T-cell (primary cell): ENCODE measurements around the gene IDS. TPM values are rescaled to one million over a fixed set of nuclear protein-coding genes. Genes with fewer than 3 reads are reported as not detected.
A peak's percentile ranks its signal among the peaks of the same experiment; 100 is the strongest.
"Not testable (repeated sequence)": the region's sequence is repeated elsewhere in the genome, so short reads cannot be mapped to it uniquely, and the experiment has no call there.

Source experiments
- ATAC-seq, 4 experiments: fragments of 200-7000 bp in 3 of 4; fragments of 150-1000 bp in 1 of 4; cut with Tn5 transposase; replicated peaks in 1 of 4; 1 replicate in 3 of 4; 2 replicates in 1 of 4; pipeline ENCODE4 v1.10.0; 2021; ENCODE audit warnings: moderate library complexity in 3 of 4, mild to moderate bottlenecking in 2 of 4, moderate number of reproducible peaks in 1 of 4
- CTCF ChIA-PET, 2 donors: fragments of 300-600 bp; sonication (Branson Sonifier 250); formaldehyde crosslinking; loops; one replicate each; lab custom pipeline; 2022; ENCODE audit warnings: antibody characterized with exemption in 2 of 2; lab: Charles Lee
- POLR2A ChIA-PET, 2 donors: fragments of 300-600 bp; sonication (Branson Sonifier 250); formaldehyde crosslinking; loops; one replicate each; lab custom pipeline; 2022; ENCODE audit warnings: antibody characterized with exemption in 2 of 2; lab: Charles Lee
- DNase-seq, 35 experiments: peaks; one replicate each; pipeline versions ENCODE4 v3.0.0 to v3.0.0-alpha.2; 2013 to 2023
- H3K27ac ChIP-seq: one replicate; pipeline ENCODE4 v1.5.1; 2013; ENCODE audit warnings: low read length
- H3K27me3 ChIP-seq, 2 experiments: replicated peaks in 1 of 2; 1 replicate in 1 of 2; 2 replicates in 1 of 2; pipeline versions ENCODE4 v1.6.1 to v1.7.0; 2013; ENCODE audit warnings: low read length in 1 of 2, mixed read lengths in 1 of 2; ENCODE audit not compliant: control insufficient read depth in 2 of 2, insufficient read depth in 2 of 2; ENCODE audit errors: extremely low read depth in 1 of 2
- H3K36me3 ChIP-seq, 2 donors: 1 replicate in 1 of 2; 2 replicates in 1 of 2; pipeline versions ENCODE4 v1.6.1 to v1.7.0; 2013; ENCODE audit warnings: low read length in 1 of 2; ENCODE audit not compliant: control insufficient read depth in 2 of 2, insufficient read depth in 1 of 2; ENCODE audit errors: extremely low read depth in 1 of 2
- H3K4me1 ChIP-seq, 2 experiments: 1 replicate in 1 of 2; 2 replicates in 1 of 2; pipeline versions ENCODE4 v1.6.1 to v1.7.0; 2013; ENCODE audit warnings: low read length in 2 of 2, mixed read lengths in 1 of 2; ENCODE audit not compliant: insufficient read depth in 2 of 2, control insufficient read depth in 1 of 2; ENCODE audit errors: extremely low read depth in 1 of 2
- H3K4me3 ChIP-seq, 2 donors: 1 replicate in 1 of 2; 2 replicates in 1 of 2; pipeline versions ENCODE4 v1.5.1 to v1.7.0; 2013; ENCODE audit warnings: mild to moderate bottlenecking in 2 of 2, low read length in 1 of 2, moderate library complexity in 1 of 2; ENCODE audit not compliant: control insufficient read depth in 1 of 2; ENCODE audit errors: extremely low read depth in 1 of 2
- H3K9me3 ChIP-seq: 2 replicates; pipeline ENCODE4 v1.7.0; 2013
- H3K27ac Mint-ChIP-seq, 2 donors: one replicate each; pipeline ENCODE4 v1.8.0; 2020 to 2021; ENCODE audit warnings: mild to moderate bottlenecking in 2 of 2, mixed read lengths in 2 of 2
- H3K27me3 Mint-ChIP-seq, 2 donors: one replicate each; pipeline ENCODE4 v1.8.0; 2021 to 2022; ENCODE audit warnings: mixed read lengths in 2 of 2
- H3K36me3 Mint-ChIP-seq: one replicate; pipeline ENCODE4 v1.8.0; 2021; ENCODE audit warnings: mixed read lengths
- H3K4me1 Mint-ChIP-seq, 3 donors: one replicate each; pipeline ENCODE4 v1.8.0; 2020 to 2022; ENCODE audit warnings: mixed read lengths in 3 of 3, mild to moderate bottlenecking in 1 of 3
- H3K4me3 Mint-ChIP-seq, 3 donors: one replicate each; pipeline ENCODE4 v1.8.0; 2020 to 2022; ENCODE audit warnings: mild to moderate bottlenecking in 3 of 3, mixed read lengths in 3 of 3, moderate library complexity in 3 of 3
- H3K9me3 Mint-ChIP-seq, 3 donors: one replicate each; pipeline ENCODE4 v1.8.0; 2020 to 2022; ENCODE audit warnings: mixed read lengths in 3 of 3
- WGBS: methylation state at CpG from one replicate; pipeline ENCODE4 v1.1.5; 2013; ENCODE audit warnings: missing lambda C conversion rate; ENCODE audit not compliant: insufficient coverage; 5-methylcytosine and 5-hydroxymethylcytosine counted together
- total RNA-seq, 35 experiments: library from RNA in 6 of 35; stranded (reverse) in 6 of 35; fragments of 120-200 nt in 1 of 35; gene quantifications; one replicate each; pipeline versions ENCODE4 v1.2.1 to v1.2.4 and lab custom pipeline; 2013 to 2026

The IDS gene
- total RNA-seq, 5 donors from 2014 or later (not counting 1 experiment from before 2014, with no cell fraction given) = 152 to 402 (median 182) TPM

DNA sequence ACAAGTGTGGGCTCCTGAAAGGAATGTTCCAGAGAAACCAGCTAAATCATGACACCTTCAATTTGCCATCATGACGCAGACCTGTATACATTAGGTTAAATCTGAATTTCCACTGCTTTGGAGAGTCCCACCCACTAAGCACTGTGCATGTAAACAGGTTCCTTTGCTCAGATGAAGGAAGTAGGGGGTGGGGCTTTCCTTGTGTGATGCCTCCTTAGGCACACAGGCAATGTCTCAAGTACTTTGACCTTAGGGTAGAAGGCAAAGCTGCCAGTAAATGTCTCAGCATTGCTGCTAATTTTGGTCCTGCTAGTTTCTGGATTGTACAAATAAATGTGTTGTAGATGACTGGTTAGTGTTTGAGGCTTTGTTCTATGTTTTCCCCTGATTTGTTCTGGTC is 41.9 kb upstream of the IDS start:
- CTCF ChIA-PET = not testable (repeated sequence)
- peak in 1 of 4 experiments; percentile 43 for ATAC-seq

DNA sequence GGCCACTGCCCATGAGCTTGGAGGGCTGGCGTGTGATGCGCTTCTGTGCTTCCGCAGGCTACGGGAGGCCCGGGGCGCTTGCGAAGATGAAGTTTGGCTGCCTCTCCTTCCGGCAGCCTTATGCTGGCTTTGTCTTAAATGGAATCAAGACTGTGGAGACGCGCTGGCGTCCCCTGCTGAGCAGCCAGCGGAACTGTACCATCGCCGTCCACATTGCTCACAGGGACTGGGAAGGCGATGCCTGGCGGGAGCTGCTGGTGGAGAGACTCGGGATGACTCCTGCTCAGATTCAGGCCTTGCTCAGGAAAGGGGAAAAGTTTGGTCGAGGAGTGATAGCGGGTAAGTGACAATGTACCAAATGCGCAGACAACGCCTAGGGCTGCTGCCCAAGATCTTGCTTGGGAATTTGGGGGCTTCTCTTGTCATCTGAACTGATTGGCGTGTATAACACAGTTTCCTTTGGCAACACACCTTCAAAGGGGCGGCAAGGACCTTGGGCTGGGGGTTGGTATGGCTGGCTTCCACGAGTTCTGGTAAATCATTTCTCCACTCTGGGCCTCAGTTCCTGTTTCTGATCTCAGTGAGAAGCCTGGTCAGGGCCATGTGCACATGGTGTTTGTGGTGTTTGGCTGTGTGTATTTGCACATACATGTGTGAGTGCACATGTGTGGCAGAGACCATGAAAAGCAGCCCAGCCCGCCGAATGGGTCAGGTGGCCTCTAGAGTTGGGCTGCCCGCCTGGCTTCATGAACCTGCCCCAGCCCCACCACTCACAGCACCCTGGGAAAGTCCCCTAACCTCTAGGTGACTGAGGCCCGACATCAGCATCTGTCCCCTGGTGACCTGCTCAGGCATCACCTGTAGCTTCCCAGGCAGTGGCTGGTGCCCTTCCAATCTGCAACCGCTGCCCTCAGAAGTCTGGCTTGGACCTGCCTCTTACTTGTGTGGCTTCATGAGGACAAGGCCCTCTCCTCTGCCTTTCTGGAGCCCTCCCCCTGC is 40.7 kb upstream of the IDS start:
- peaks cover 3 to 11% of the 10 kb centered on the region in 2 experiments for H3K4me1 ChIP-seq
- peak in 2 of 35 experiments; percentile 12 to 31 for DNase-seq
- H3K27ac ChIP-seq, H3K36me3 Mint-ChIP-seq, ATAC-seq, H3K27me3 ChIP-seq, H3K36me3 ChIP-seq, H3K4me3 ChIP-seq, H3K27me3 Mint-ChIP-seq, POLR2A ChIA-PET, H3K4me1 Mint-ChIP-seq, H3K9me3 ChIP-seq, CTCF ChIA-PET, H3K4me3 Mint-ChIP-seq, H3K9me3 Mint-ChIP-seq: not testable (repeated sequence)
- H3K27ac Mint-ChIP-seq = peak overlapping the region in 1 of 2 donors; percentile 48
- WGBS = no CpG with 5 or more reads among the region's 29 CpGs

More for the DNA sequence above, 41.9 kb upstream of the IDS start:
- DNase-seq, POLR2A ChIA-PET, H3K4me1 Mint-ChIP-seq, H3K4me1 ChIP-seq, H3K27me3 Mint-ChIP-seq, H3K36me3 ChIP-seq, H3K9me3 Mint-ChIP-seq, H3K27ac ChIP-seq, H3K9me3 ChIP-seq, H3K27ac Mint-ChIP-seq, H3K36me3 Mint-ChIP-seq, H3K27me3 ChIP-seq, H3K4me3 Mint-ChIP-seq, H3K4me3 ChIP-seq: not testable (repeated sequence)
- no CpG with 5 or more reads among the region's 1 CpG for WGBS

DNA sequence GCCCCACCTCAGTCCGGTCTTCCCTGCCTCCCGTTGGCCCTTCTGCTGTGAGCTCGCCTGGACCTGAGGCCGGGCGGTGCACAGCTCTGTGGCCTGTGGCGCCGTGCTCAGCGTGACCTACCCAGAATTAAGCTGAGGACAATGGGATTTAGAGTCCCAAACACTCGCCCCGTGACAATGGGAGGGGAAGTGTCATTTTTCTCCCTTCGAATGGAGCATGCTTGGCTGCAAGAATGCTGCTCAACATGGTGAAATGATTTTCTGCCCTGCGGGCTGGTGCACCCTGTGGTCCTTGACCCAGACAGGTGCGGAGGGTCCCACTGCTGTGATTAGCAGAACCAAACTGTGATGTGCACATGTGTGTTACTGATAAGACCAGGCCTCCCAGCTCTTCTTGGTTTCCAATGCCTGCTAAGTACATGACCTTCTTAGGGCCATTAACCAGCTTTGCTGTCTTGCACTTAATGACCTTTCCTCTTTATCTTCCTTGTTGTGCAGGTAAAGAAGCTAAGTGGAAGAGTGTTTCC is 36.5 kb upstream of the IDS start:
- H3K4me3 ChIP-seq = peak overlapping the region; percentile 76 to 91

DNA sequence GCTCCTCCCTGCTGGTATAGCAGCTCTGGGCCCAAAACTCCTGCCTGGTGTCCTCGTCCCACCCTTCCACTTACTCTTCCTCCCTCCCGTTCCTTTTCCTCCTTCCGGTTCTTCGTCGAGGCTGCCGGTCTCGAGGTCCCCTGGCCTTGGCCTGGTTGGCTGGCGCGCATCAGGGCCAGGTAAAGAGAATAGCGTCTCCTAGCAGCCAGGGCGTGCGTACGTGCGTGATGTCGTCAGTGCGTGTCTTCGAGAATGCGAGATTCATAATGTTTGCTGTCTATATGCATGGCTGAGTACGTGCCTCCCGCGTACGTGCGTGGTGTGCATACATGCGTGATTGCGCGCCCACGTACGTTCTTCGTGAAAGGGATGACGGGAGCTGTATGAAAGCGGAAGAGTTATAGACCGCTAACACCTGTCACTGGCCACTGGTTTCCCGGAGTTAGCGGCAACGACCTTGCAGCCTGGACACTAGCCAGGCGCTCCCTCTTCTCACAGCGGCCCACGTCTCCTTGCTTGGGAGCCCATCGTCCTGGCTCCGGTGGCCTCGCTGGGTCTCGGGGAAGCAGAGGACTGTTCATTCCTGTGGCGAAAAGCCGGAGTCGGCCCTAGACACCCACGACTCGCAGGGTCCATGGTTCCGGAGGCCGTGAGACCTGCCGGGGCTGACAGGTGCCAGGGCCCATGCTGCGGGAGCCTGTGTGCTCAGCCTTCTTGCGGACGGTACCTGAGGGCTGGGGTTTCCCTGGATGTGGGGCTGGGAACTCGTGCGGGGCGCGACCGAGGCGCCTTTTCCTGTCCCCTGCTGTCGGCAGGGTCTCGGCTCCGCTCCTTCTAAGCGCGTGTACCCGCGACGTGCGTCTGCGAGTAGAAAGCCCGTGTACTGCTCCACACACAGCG is 35.8 kb upstream of the IDS start, which contains the start of gene EOLA1:
Gene EOLA1 (plus strand): TSS at position 392 of the 900 bp plus-strand sequence. CDS start 4,619 bp downstream, outside the sequence.
- Mint-ChIP-seq H3K4me1 (peaks cover 0 to 10% (median 10%) of the 10 kb centered on the region in 3 donors), H3K27ac (peak within 1 kb of the TSS; percentile 96 to 100), H3K36me3 (no peaks in the 10 kb centered on the region), H3K27me3 (no peaks in the 10 kb centered on the region), H3K4me3 (peak within 1 kb of the TSS; percentile 80 to 97 (median 83)), H3K9me3 (no peaks in the 10 kb centered on the region)
- DNase-seq (peak; percentile 73 to 95 (median 91)), ATAC-seq (peak; percentile 75 to 77 (median 76))
- CTCF ChIA-PET = interaction anchor here (0.6 to 2.7 kb wide), 9 partner anchors 13 to 1649 kb away, joined by 3 to 64 read pairs (median 4); partner anchors contain the start of genes EOLA2 (in 1 of the 2) and IDS (in 1 of the 2)
- Histone ChIP-seq H3K27me3 (no peaks in the 10 kb centered on the region), H3K4me3 (peak within 1 kb of the TSS; percentile 76 to 91), H3K27ac (peak within 1 kb of the TSS; percentile 100), H3K4me1 (peaks cover 3 to 16% of the 10 kb centered on the region in 2 experiments), H3K9me3 (no peaks in the 10 kb centered on the region), H3K36me3 (peaks cover 0 to 3% of the 10 kb centered on the region in 2 donors)
- POLR2A ChIA-PET = interaction anchor here (0.6 to 3.7 kb wide), 16 partner anchors 11 to 1151 kb away, joined by 3 to 111 read pairs (median 10); partner anchors contain the start of genes EOLA2 (in 1 of the 2) and IDS (in 1 of the 2)
- under 1% methylated on average over 57 of the region's 71 CpGs for WGBS

More for the DNA sequence above, 36.5 kb upstream of the IDS start:
- no peaks in the 10 kb centered on the region for H3K27me3 Mint-ChIP-seq
- Histone ChIP-seq H3K9me3 (no peaks in the 10 kb centered on the region), H3K27me3 (no peaks in the 10 kb centered on the region), H3K4me1 (peaks cover 3 to 16% of the 10 kb centered on the region in 2 experiments), H3K27ac (peak overlapping the region; percentile 100), H3K36me3 (no peaks in the 10 kb centered on the region)
- peak overlapping the region; percentile 96 to 100 for H3K27ac Mint-ChIP-seq
- CTCF ChIA-PET = interaction anchor here in 1 of 2 donors (0.7 to 0.9 kb wide), 2 partner anchors 14 to 29 kb away, joined by 3 to 4 read pairs; no protein-coding TSS in a partner anchor
- no peak for DNase-seq
- H3K4me1 Mint-ChIP-seq = peaks cover 0 to 10% (median 8%) of the 10 kb centered on the region in 3 donors
- POLR2A ChIA-PET = interaction anchor here (0.5 to 3.7 kb wide), 7 partner anchors 17 to 397 kb away, joined by 3 to 111 read pairs (median 10); partner anchors contain the start of genes EOLA2 (in 1 of the 2) and IDS (in 1 of the 2)
- WGBS = 7% methylated on average over 8 of the region's 13 CpGs
- no peaks in the 10 kb centered on the region for H3K36me3 Mint-ChIP-seq
- peak overlapping the region; percentile 76 to 97 (median 80) for H3K4me3 Mint-ChIP-seq
- H3K9me3 Mint-ChIP-seq = no peaks in the 10 kb centered on the region
- ATAC-seq = no peak

DNA sequence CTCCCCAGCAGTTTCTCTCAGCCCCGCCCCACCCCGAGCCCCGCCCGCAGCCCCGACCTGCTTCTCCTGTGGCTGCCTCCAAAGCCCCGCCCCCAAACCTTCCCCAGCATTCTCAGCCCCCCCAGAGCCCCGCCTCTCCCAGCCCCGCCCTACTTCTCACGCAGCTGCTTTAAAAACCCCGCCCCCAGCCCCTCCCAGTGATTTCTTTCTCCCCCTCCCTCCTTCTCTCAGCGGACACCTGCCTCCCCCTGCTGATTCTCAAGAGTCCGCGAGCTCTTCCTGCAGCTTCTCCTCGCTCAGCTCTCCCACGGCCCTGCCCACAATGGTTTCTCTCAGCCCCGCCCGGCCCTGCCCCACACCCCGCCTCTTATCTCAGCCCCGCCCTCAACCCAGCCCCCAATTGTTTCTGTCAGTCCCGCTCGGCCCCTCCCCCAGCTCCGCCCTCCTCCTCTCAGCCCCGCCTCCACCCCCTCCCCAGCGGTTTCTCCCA is 35.1 kb upstream of the IDS start:
- POLR2A ChIA-PET = interaction anchor here (0.6 to 3.7 kb wide), 20 partner anchors 10 to 1152 kb away, joined by 3 to 111 read pairs (median 8); partner anchors contain the start of genes EOLA2 (in 1 of the 2) and IDS (in 1 of the 2)
- Histone ChIP-seq H3K4me1 (peaks cover 3 to 16% of the 10 kb centered on the region in 2 experiments), H3K4me3 (peak overlapping the region in 1 of 2 donors; percentile 91), H3K36me3 (peaks cover 0 to 4% of the 10 kb centered on the region in 2 donors), H3K27ac (peak overlapping the region; percentile 100), H3K9me3 (no peaks in the 10 kb centered on the region), H3K27me3 (no peaks in the 10 kb centered on the region)
- H3K36me3 Mint-ChIP-seq = no peaks in the 10 kb centered on the region
- 0% methylated on average over 1 of the region's 24 CpGs for WGBS
- peak overlapping the region; percentile 76 to 97 (median 80) for H3K4me3 Mint-ChIP-seq
- peaks cover 0 to 10% (median 10%) of the 10 kb centered on the region in 3 donors for H3K4me1 Mint-ChIP-seq
- CTCF ChIA-PET = interaction anchor here (0.6 to 2.7 kb wide), 11 partner anchors 9 to 1648 kb away, joined by 3 to 64 read pairs (median 4); partner anchors contain the start of genes EOLA2 (in 1 of the 2) and IDS (in 1 of the 2)
- ATAC-seq (peak; percentile 58 to 68 (median 60)), DNase-seq (peak; percentile 73 to 94 (median 89))
- no peaks in the 10 kb centered on the region for H3K27me3 Mint-ChIP-seq
- no peaks in the 10 kb centered on the region for H3K9me3 Mint-ChIP-seq
- H3K27ac Mint-ChIP-seq = peak overlapping the region; percentile 96 to 100
